ENCODE data around the gene SSBP4. TPM values are rescaled to one million over a fixed set of nuclear protein-coding genes. Genes with fewer than 3 reads are reported as not detected.

The SSBP4 gene
- total RNA-seq, 8 experiments from 2014 or later: 60.2 to 155 (median 70.1) TPM

DNA sequence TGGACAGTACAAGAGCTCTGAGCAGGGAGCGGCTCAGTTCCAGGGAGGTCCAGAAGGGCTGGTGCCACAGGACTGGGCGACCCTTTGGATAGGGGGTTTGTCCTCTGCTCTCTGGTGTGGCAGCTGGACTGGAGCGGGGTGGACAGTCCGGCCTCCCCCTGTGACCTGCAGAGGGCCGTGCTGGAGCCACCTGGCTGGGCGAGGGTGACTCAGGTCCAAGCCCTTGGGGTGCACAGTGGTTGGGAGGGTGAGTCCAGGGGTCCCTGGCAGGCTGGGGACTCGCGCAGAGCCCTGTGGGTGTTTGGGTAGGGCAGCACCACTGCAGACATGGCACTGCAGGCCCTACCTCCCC lies 7.2 kb downstream of the SSBP4 start:
- no peak for ATAC-seq (replicated peaks in 6 of 8)
- Histone ChIP-seq H3K27ac (peak overlapping the region in 1 of 2 donors; percentile 89), H3K4me1 (replicated peaks in 1 of 2) (peaks cover 54 to 80% of the 10 kb centered on the region in 2 donors), H3K4me3 (no peak overlapping the region)
- in situ Hi-C loops (cut with MboI; ENCODE audit: low pct_unique_long_range_greater_than_20kb in 2 of 9, low sequenced_read_pairs in 9 of 9, unreplicated experiment in 9 of 9): no loop called here
- 100% methylated on average over 1 of the region's 8 CpGs; no CpG with 5 or more reads in 9 of the 10 experiments for WGBS, 10 experiments

DNA sequence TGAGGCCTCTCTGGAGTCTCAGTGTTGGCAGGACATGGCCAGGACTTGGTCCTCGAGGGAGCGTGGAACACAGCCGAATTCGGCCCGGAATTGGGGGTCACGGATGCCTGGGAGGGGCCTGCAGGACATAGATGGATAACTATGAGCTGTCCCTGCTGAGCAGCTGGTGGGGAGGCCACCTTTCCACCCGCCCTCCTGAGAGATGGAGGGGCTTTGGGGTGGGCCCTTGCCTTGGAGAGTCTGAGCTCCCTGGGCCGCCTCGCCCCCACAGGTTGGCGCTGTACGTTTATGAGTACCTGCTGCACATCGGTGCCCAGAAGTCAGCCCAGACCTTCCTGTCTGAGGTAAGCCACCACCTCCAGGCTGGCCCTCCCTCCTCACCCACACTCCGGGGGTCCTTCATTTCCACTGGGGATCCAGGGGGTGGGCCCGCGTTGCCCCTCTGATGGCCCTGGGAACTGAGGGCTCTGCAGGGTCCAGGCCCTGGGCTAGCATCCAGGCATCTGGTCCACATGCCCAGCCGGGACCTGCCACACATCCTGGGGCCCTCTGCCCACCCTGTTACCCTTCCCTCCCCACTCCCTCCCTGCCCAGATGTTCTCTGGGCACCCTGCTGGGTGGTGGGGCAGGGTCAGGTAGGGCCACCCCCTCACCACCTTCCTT lies 8.0 kb downstream of the SSBP4 start:
- peaks cover 62 to 84% of the 10 kb centered on the region in 2 donors for H3K4me1 ChIP-seq (replicated peaks in 1 of 2)
- no peak for ATAC-seq (replicated peaks in 6 of 8)
- peak overlapping the region in 1 of 2 donors; percentile 89 for H3K27ac ChIP-seq
- H3K4me3 ChIP-seq: no peak overlapping the region
- WGBS, 10 experiments: 79 to 100% (median 92%) methylated on average over 1 to 6 of the region's 16 CpGs; no CpG with 5 or more reads in 7 of the 10 experiments
- in situ Hi-C loops (cut with MboI; ENCODE audit: low pct_unique_long_range_greater_than_20kb in 2 of 9, low sequenced_read_pairs in 9 of 9, unreplicated experiment in 9 of 9): no loop called here

DNA sequence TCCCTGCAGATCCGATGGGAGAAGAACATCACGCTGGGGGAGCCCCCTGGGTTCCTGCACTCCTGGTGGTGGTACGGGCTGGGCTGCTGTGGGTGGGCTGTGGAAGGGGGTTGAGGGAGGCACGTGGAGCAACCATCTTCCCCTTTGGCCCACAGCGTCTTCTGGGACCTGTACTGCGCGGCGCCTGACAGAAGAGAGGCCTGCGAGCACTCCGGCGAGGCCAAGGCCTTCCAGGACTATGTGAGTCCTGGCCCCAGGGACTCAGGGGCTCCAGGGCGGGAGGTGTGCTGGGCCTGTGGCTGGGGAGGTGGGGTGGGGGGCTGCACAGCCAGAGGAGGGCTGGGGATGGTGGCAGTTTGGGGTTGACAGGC lies 8.5 kb downstream of the SSBP4 start:
- ATAC-seq (replicated peaks in 6 of 8): no peak
- H3K4me1 ChIP-seq (replicated peaks in 1 of 2): peaks cover 67 to 89% of the 10 kb centered on the region in 2 donors
- no peak overlapping the region for H3K4me3 ChIP-seq
- in situ Hi-C loops (cut with MboI; ENCODE audit: low pct_unique_long_range_greater_than_20kb in 2 of 9, low sequenced_read_pairs in 9 of 9, unreplicated experiment in 9 of 9): no loop called here
- peak overlapping the region; percentile 89 to 93 for H3K27ac ChIP-seq
- WGBS, 10 experiments: 60% methylated on average over 1 of the region's 12 CpGs; no CpG with 5 or more reads in 9 of the 10 experiments

DNA sequence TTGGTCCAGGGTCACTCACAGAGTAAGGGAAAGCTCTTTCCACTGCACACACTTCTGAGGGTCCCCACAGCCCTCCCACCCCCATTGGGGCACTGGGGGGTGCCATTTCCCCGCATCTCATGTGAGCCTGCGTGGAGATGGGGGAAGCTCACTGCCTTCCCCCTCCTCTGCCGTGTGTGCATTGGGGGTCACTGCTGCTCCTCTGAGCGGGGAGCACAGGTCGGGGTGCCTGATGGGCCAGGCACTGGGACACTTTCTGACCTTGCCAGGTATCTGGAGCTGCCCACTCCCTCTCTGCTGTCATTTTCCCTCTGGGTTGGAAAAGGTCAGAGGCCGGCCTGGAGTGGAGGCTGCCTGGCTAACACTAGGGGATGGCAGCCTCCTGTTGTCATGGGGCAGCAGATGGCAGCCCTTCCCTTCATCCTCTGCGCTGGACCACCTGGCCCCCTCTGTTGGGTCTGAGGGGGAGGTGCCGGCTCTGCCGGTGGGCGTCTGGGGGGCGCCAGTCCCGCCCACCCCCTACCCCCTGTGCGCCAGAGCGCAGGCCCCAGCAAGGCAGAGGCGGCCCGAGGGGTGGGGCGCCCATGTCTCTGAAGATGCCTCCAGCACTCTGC lies 9.1 kb downstream of the SSBP4 start:
- ATAC-seq (replicated peaks in 6 of 8): no peak
- Histone ChIP-seq H3K4me3 (peak overlapping the region; percentile 15 to 40 (median 29)), H3K27ac (peak overlapping the region; percentile 89 to 93)

DNA sequence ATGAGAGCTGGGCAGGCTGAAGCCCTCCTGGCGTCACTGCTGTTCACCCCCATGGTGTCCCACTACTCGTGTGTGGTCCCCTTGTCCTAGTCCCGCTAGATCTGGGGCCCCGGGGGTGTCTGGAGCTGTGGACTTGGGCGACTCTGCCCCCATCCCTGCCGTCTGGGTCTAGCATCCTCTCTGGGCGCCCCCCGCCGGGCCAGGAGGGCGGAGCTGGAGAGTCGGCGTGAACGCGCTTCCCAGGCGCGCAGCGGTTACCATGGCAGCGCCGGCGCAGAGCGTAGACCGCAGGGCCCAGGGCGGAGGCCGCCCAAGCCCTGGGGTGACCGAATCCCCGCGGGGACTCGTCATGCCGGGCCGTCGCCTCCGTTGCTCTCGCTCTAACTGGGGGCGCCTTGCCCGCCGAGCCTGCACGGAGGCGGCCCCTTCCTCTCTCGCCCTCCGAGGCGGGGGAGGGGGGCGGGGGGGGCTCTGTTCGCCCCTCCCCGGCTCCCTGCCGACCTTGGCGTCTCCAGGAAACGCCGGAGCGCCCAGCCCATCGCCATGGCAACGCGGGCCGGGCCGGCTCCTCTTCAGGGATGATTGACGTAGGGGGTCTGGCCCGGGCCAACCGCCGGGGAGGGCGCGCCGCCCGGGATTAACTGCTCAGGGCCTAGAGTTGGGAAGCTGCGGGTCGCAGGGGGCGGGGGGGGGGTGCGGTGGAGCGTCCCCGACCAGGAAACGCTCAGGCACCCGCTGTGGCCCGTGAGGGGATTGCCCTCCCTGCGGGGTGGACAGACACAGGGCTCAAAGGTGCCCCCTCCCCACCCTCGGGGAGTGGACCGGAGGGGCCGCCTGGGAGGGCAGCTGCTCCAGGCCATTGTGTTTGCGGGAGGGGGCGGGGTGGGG lies 9.8 kb downstream of the SSBP4 start:
- peak; percentile 66 to 84 (median 75) for ATAC-seq (replicated peaks in 6 of 8)
- Histone ChIP-seq H3K27ac (peak overlapping the region; percentile 89 to 93), H3K4me1 (replicated peaks in 1 of 2) (peaks cover 69 to 83% of the 10 kb centered on the region in 2 donors), H3K4me3 (peak overlapping the region; percentile 15 to 40 (median 29))
- in situ Hi-C loops (cut with MboI; ENCODE audit: low pct_unique_long_range_greater_than_20kb in 2 of 9, low sequenced_read_pairs in 9 of 9, unreplicated experiment in 9 of 9): no loop called here
- WGBS, 10 experiments: 0 to 3% methylated on average over 2 to 6 of the region's 77 CpGs; no CpG with 5 or more reads in 8 of the 10 experiments

More for the DNA sequence above, 9.1 kb downstream of the SSBP4 start:
- in situ Hi-C loops (cut with MboI; ENCODE audit: low pct_unique_long_range_greater_than_20kb in 2 of 9, low sequenced_read_pairs in 9 of 9, unreplicated experiment in 9 of 9): no loop called here
- 20% methylated on average over 1 of the region's 17 CpGs; no CpG with 5 or more reads in 9 of the 10 experiments for WGBS, 10 experiments
- peaks cover 71 to 89% of the 10 kb centered on the region in 2 donors for H3K4me1 ChIP-seq (replicated peaks in 1 of 2)

DNA sequence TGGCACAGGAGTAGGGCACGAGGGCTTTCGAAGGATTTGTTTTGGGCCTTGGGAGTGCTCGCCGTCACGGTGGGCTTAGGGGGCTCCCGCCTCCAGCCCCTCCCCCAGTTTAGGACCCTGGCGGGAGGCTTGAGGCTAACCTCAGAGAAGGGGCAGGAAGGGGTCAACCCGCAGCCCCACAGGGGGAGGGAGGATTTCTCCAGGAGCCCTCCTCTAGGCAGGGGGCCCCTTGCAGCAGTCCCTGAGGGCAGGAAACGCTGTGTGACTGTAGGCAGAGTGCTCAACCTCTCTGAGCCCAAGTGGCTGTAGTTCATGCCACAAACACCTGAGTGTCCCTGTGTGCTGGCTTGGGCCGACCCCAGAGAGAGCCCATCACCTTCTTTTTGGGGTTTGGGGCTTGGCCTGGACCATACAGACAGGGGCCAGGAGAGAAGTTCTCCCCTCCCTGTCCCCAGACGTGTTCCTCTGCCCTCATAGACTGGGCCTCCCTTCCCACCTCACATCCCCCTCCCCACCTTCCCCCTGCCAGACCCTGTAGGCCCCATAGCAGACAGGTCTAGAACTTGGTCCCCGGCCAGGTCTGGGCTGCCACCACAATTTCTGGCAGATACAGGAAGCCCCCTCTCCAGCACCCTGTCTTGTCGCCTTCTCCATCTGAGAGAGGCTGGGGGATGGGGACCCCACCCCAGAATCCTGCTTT lies 10.7 kb downstream of the SSBP4 start:
- peak overlapping the region; percentile 89 to 93 for H3K27ac ChIP-seq
- H3K4me3 ChIP-seq: peak overlapping the region in 4 of 5 donors; percentile 11 to 40 (median 30)
- WGBS, 10 experiments: no CpG with 5 or more reads among the region's 13 CpGs
- in situ Hi-C loops (cut with MboI; ENCODE audit: low pct_unique_long_range_greater_than_20kb in 2 of 9, low sequenced_read_pairs in 9 of 9, unreplicated experiment in 9 of 9): no loop called here
- peaks cover 73 to 84% of the 10 kb centered on the region in 2 donors for H3K4me1 ChIP-seq (replicated peaks in 1 of 2)
- ATAC-seq (replicated peaks in 6 of 8): no peak

DNA sequence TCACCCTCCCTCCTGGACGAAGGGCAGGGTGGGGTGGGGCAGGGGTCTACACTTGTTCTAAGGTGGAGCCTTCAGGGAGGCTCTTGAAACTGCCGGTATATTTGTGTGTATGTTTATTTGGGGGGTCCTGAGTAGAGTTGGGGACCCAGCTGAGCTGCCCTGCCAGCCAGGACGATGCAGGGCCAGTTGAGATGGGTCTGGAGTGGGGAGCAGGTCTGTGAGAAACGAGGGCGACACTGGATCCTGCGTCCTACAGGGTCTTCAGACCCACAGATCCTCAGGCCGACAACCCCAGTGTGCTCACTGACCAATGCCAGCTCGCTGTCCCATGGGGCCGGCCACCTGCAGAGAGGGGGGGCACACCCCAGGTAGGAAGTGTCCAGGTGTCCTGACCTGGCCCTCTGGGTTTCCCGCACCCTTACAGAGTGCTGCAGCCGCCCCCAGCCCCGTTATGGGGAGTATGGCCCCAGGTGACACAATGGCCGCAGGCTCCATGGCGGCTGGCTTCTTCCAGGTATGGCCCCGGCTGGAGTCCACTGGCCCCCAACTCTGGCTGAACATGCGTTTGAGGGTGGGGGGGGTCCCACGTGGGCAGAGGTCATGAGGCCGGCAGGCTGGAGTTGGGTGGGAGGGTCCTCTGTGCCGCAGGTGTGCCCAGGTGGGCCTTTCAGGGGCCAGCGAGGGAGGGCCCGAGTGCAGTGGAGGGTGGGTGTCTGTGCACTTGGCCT lies 11.4 kb downstream of the SSBP4 start:
- Histone ChIP-seq H3K4me1 (replicated peaks in 1 of 2) (peaks cover 69 to 83% of the 10 kb centered on the region in 2 donors), H3K27ac (peak overlapping the region; percentile 89 to 93), H3K4me3 (no peak overlapping the region)
- no peak for ATAC-seq (replicated peaks in 6 of 8)
- 100% methylated on average over 1 of the region's 21 CpGs; no CpG with 5 or more reads in 9 of the 10 experiments for WGBS, 10 experiments
- in situ Hi-C loops (cut with MboI; ENCODE audit: low pct_unique_long_range_greater_than_20kb in 2 of 9, low sequenced_read_pairs in 9 of 9, unreplicated experiment in 9 of 9): no loop called here

DNA sequence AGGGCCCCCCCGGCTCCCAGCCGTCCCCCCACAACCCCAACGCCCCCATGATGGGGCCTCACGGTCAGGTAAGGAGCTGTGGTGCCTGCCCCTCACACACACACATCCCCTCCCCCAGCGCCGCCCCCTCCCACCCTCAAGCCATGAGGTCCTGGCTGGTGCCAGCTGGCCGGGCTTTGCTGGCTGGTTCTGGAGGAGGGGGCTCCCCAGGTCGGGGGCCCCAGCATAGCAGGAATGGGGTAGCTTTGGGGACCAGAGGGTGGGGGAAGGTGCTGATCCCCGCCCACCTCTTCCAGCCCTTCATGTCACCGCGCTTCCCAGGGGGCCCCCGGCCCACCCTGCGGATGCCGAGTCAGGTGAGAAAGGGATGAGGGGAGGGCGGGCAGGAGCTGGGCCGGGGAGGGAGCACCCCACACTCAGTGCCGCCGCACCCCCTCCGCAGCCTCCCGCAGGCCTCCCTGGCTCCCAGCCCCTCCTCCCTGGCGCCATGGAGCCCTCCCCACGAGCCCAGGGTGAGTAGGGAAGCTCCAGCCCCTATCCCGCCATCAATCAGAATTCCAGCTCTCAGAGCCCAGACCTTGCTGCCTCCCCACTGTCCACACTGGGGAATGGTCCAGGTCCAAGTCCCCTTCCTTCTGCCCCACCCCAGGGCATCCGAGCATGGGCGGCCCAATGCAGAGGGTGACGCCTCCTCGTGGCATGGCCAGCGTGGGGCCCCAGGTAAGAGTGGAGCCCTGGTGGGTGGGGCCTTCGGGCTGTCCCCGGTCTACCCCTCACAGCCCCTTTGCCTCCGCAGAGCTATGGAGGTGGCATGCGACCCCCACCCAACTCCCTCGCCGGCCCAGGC lies 12.4 kb downstream of the SSBP4 start:
- Histone ChIP-seq H3K27ac (peak overlapping the region; percentile 51 to 83), H3K4me3 (no peak overlapping the region), H3K4me1 (replicated peaks in 1 of 2) (peaks cover 74 to 82% of the 10 kb centered on the region in 2 donors)
- in situ Hi-C loops (cut with MboI; ENCODE audit: low pct_unique_long_range_greater_than_20kb in 2 of 9, low sequenced_read_pairs in 9 of 9, unreplicated experiment in 9 of 9): no loop called here
- 100% methylated on average over 2 of the region's 34 CpGs; no CpG with 5 or more reads in 9 of the 10 experiments for WGBS, 10 experiments
- peak in 5 of 8 experiments; percentile 6 to 38 (median 32) for ATAC-seq (replicated peaks in 6 of 8)

DNA sequence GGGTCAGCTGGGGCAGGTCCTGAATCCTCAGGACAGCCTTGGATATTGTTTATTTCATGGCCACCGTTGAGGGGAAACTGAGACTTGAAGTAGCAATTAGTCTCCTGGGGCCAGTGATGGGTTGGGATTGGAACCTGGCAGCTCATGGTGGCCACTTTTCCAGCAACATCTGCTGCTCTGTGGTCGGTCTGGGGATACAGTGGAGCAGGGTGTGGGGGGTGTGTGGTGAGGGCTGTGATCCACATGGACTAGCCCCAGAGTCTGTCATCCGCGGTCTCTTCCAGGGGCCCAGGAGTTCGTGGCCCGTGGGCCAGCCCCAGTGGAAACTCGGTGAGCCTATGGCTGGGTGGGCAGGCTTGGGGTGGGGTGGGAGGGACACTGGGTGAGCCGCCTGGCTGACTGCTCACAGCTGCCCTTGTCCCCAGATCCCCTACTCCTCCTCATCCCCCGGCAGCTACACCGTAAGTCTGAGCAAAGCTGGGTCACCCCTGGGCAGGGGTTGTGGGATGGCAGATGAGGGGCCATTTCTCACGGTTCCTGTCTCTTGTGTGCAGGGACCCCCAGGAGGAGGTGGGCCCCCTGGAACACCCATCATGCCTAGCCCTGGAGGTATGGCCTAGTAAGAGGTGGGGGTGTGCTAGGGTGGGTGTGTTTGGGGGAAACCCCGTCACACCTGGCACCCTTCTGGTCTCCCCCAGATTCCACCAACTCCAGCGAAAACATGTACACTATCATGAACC lies 13.2 kb downstream of the SSBP4 start:
- H3K4me3 ChIP-seq: peak overlapping the region in 2 of 5 donors; percentile 38 to 40
- H3K27ac ChIP-seq: peak overlapping the region; percentile 60 to 83
- peaks cover 71 to 73% of the 10 kb centered on the region in 2 donors for H3K4me1 ChIP-seq (replicated peaks in 1 of 2)
- no peak for ATAC-seq (replicated peaks in 6 of 8)
- in situ Hi-C loops (cut with MboI; ENCODE audit: low pct_unique_long_range_greater_than_20kb in 2 of 9, low sequenced_read_pairs in 9 of 9, unreplicated experiment in 9 of 9): no loop called here
- 60 to 100% methylated on average over 1 of the region's 13 CpGs; no CpG with 5 or more reads in 8 of the 10 experiments for WGBS, 10 experiments

DNA sequence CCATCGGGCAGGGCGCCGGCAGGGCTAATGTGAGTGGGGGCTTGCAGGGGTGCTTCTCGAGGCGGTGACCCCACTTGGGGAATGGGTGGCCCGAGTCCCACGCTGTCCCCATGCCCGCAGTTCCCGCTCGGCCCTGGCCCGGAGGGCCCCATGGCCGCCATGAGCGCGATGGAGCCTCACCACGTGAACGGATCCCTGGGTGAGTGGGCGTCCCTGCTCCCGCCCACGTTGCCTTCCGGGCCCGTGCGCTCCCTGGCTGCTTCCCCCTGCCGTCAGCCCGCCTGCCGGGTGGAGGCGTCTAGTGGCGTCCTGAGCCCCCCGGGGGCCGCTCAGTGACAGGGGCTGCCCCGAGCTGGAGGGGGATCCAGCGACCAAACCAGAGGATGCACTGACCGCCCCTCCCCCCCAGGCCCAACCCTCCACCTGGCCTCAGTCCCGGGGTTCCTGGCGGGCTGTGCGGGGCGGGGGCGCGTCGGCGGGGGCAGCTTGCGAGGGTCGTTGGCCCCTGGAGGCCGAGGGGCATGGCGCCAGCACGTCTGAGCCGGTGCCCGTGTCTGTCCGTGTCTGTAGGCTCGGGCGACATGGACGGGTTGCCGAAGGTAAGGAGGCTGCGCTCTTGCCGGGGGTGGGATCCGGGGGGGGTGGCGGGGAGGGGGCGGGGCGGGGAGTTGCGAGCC lies 14.0 kb downstream of the SSBP4 start:
- Histone ChIP-seq H3K4me1 (replicated peaks in 1 of 2) (peaks cover 65 to 66% of the 10 kb centered on the region in 2 donors), H3K4me3 (peak overlapping the region; percentile 18 to 40 (median 27)), H3K27ac (peak overlapping the region; percentile 60 to 83)
- no peak for ATAC-seq (replicated peaks in 6 of 8)
- in situ Hi-C loops (cut with MboI; ENCODE audit: low pct_unique_long_range_greater_than_20kb in 2 of 9, low sequenced_read_pairs in 9 of 9, unreplicated experiment in 9 of 9): no loop called here
- 35 to 61% (median 50%) methylated on average over 1 to 7 of the region's 59 CpGs; no CpG with 5 or more reads in 6 of the 10 experiments for WGBS, 10 experiments

Measured in motor neuron (in vitro differentiated cells).